Measurements from ENCODE around the gene SOBP.

SOBP gene

DNA sequence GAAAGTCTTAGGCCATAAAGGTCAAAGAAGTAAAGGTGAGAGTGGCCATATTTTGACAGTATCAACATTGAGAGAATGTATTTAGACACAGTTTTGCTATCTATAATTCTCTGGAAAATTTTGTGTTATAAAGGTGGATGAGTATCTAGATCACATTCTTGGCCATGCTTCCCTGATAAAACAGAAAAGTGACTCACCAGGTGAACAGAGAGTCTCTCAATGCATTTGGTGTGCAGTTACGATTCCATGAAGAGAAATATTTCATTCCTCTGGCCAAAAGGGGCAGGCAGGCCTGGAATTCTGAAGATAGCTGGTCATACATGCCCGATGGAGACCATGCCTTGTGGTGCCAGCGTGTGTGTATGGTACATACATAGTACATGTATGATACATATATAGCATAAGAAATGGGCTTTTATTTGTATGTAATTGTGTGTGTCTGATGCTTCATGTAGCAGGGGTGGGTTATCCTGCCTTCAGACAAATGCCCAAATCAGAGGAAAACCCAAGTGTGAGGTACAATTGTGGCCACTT, 164.0 kb downstream of the SOBP start:
- no peak overlapping the region for H3K4me3 ChIP-seq (replicated peaks; ENCODE audit: low read depth, low read length)
- no peak for DNase-seq (ENCODE audit: low read depth)
- TF ChIP-seq, protein P1, sequence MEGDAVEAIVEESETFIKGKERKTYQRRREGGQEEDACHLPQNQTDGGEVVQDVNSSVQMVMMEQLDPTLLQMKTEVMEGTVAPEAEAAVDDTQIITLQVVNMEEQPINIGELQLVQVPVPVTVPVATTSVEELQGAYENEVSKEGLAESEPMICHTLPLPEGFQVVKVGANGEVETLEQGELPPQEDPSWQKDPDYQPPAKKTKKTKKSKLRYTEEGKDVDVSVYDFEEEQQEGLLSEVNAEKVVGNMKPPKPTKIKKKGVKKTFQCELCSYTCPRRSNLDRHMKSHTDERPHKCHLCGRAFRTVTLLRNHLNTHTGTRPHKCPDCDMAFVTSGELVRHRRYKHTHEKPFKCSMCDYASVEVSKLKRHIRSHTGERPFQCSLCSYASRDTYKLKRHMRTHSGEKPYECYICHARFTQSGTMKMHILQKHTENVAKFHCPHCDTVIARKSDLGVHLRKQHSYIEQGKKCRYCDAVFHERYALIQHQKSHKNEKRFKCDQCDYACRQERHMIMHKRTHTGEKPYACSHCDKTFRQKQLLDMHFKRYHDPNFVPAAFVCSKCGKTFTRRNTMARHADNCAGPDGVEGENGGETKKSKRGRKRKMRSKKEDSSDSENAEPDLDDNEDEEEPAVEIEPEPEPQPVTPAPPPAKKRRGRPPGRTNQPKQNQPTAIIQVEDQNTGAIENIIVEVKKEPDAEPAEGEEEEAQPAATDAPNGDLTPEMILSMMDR (IDR thresholded peaks at IDR 0.05; ENCODE audit: low read length, missing control alignments): no peak

DNA sequence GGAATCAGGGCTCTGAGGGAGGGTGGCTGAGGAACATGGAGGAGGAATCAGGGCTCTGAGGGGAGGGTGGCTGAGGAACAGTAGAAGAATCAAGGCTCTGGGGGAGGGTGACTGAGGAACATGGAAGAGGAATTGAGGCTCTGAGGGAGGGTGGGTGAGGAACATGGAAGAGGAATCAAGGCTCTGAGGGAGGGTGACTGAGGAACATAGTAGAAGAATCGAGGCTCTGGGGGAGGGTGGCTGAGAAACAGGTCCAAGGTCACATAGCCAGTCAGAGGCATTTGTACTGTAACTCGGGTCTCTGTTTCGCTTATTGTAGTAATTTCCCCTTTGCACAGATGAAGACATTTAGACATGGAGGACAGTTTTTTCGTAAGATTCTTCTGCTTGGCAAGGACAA, 164.8 kb downstream of the SOBP start:
- no peak for DNase-seq (ENCODE audit: low read depth)
- no peak overlapping the region for H3K4me3 ChIP-seq (replicated peaks; ENCODE audit: low read depth, low read length)
- TF ChIP-seq, protein P1 (IDR thresholded peaks at IDR 0.05; ENCODE audit: low read length, missing control alignments): no peak

DNA sequence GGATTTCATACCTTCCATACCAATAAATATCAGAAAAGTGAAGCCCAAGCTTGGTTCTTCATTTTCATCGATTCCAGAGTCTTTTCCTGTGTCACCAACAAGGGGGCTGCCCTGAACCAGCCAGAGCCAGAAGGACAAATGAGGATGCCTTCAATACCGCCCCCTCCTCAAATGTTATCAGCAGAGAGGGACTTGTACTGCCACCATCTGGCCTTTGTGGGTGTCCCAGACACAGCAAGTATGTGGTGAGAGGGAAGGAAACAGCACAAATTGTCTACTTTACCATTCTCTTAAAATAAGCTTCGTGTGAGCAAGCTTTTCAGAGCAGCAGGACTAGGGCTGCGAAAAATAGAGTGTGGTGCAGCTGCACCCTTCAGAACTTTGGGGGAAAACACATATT, 165.3 kb downstream of the SOBP start:
- DNase-seq (ENCODE audit: low read depth): no peak
- H3K4me3 ChIP-seq (replicated peaks; ENCODE audit: low read depth, low read length): no peak overlapping the region
- TF ChIP-seq, protein P1 (IDR thresholded peaks at IDR 0.05; ENCODE audit: low read length, missing control alignments): peak; percentile 23

DNA sequence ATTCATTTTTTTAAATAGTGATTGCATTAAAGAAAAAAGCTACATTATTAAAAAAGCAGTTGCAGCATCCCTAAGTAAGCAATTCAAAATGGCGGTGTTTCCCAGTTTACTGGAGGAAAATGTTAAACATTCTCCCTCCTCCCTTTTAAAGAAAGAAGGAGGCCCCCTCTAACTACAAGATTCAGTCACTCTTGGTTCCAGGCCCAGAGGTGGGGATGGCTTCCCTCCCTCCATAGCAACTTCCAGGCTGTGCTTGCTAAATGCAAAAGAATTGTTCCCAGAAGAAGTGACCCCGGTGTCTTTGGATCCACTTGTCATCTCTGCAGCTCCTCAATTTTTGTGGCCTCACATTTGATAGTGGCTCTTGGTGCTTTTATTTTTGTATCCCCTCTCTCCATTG, 165.9 kb downstream of the SOBP start:
- DNase-seq (ENCODE audit: low read depth): no peak
- TF ChIP-seq, protein P1 (IDR thresholded peaks at IDR 0.05; ENCODE audit: low read length, missing control alignments): no peak
- no peak overlapping the region for H3K4me3 ChIP-seq (replicated peaks; ENCODE audit: low read depth, low read length)

GRCh38 chr6:107656401-107656800, 166.5 kb downstream of the SOBP start:
- peak; percentile 11 for DNase-seq (ENCODE audit: low read depth)
- H3K4me3 ChIP-seq (replicated peaks; ENCODE audit: low read depth, low read length): no peak overlapping the region
- TF ChIP-seq, protein P1 (IDR thresholded peaks at IDR 0.05; ENCODE audit: low read length, missing control alignments): no peak

- H3K4me3 ChIP-seq (replicated peaks; ENCODE audit: low read depth, low read length): no peak overlapping the region
- TF ChIP-seq, protein P1 (IDR thresholded peaks at IDR 0.05; ENCODE audit: low read length, missing control alignments): no peak
- DNase-seq (ENCODE audit: low read depth): no peak
Measured at GRCh38 chr6:107656883-107657282, 167.0 kb downstream of the SOBP start.

DNA sequence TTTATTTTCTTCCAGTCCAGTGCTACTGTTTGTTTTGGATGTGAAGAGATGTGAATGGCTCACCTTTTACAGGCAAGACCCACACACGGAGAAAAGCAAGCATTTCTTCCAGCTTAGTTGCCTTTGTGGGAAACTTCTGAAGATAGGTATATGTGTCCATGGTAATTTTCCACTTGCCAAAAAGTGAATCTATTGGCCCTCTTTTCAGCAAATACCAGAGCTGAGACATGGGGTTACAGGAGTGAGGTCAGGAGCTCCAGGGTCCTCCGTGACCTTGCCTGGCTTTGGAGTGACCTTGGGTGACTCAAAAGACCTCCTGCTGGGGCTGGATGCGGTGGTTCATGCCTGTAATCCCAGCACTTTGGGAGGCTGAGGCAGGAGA, 167.4 kb downstream of the SOBP start:
- no peak overlapping the region for H3K4me3 ChIP-seq (replicated peaks; ENCODE audit: low read depth, low read length)
- DNase-seq (ENCODE audit: low read depth): no peak
- TF ChIP-seq, protein P1 (IDR thresholded peaks at IDR 0.05; ENCODE audit: low read length, missing control alignments): no peak

All from fibroblast of pulmonary artery (primary cell).